ENCODE results near the gene CLIP1.
A peak's percentile ranks its signal among the peaks of the same experiment; 100 is the strongest.

Gene CLIP1

DNA sequence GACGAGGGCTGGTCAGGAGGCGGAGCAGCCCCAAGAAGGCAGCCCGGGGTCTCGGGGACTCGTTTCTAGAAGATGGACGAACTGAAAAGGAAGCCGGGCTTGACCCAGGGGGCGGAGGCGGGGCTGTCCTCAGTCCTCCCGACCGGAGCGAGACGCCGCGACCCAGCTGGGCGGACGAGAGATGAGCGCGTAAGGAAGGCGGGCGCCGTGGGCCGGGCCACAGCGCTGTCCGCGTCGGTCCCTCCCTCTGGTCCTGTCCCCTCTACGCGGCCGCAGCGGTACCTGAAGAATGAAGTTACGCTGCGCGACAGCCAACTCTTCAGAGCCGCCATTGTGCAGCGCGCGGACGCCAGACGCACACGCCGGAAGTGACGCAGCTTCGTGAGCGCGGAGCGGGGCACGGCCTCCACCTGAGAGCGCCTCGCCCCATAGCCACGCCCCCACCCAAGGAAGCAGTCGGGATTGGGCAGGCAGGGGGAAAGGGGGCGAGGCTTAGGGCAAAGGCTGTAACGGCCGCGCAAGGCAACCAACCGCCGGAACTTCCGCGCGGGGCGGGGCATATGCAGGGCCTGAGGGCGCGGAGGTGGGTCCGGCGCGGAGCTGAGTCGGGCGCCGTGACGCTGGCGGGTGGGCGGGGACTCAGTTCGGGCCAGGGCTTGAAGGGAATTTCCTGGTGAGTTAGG lies 196.6 kb downstream of the CLIP1 start, which contains the start of gene DIABLO:
TSS of gene DIABLO (minus strand) at position 370 of the 683 bp plus-strand sequence. CDS start at position 332, 38 bp downstream.
- DNase-seq (ENCODE audit: extremely low read depth, low read depth): peak; percentile 99
- TF ChIP-seq, protein P1, sequence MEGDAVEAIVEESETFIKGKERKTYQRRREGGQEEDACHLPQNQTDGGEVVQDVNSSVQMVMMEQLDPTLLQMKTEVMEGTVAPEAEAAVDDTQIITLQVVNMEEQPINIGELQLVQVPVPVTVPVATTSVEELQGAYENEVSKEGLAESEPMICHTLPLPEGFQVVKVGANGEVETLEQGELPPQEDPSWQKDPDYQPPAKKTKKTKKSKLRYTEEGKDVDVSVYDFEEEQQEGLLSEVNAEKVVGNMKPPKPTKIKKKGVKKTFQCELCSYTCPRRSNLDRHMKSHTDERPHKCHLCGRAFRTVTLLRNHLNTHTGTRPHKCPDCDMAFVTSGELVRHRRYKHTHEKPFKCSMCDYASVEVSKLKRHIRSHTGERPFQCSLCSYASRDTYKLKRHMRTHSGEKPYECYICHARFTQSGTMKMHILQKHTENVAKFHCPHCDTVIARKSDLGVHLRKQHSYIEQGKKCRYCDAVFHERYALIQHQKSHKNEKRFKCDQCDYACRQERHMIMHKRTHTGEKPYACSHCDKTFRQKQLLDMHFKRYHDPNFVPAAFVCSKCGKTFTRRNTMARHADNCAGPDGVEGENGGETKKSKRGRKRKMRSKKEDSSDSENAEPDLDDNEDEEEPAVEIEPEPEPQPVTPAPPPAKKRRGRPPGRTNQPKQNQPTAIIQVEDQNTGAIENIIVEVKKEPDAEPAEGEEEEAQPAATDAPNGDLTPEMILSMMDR (IDR thresholded peaks at IDR 0.05; ENCODE audit: low read depth, low read length): no peak
